Left lung (tissue), 10 donors: ENCODE measurements around the gene IL10RA. TPM values are rescaled to one million over a fixed set of nuclear protein-coding genes. Genes with fewer than 3 reads are reported as not detected.

ENCODE experiments used
- ATAC-seq: fragments of 200-7000 bp; cut with Tn5 transposase; one replicate; pipeline ENCODE4 v1.9.1; 2020; ENCODE audit warnings: moderate library complexity
- DNase-seq, 4 donors: peaks; one replicate each; pipeline ENCODE4 v3.0.0-alpha.2; 2013 to 2020
- H3K27ac ChIP-seq, 2 donors: fragments of 200-600 bp; sonication (generic) in 1 of 2; one replicate each; pipeline versions ENCODE4 v1.5.0 to v1.8.0; 2020 to 2021
- H3K27me3 ChIP-seq, 2 donors: fragments of 200-600 bp; sonication (generic) in 1 of 2; one replicate each; pipeline versions ENCODE4 v1.5.0 to v1.8.0; 2020 to 2021
- H3K36me3 ChIP-seq, 2 donors: fragments of 200-600 bp; sonication (generic) in 1 of 2; one replicate each; pipeline versions ENCODE4 v1.5.0 to v1.8.0; 2020 to 2021
- H3K4me1 ChIP-seq, 2 donors: fragments of 200-600 bp; one replicate each; pipeline ENCODE4 v1.8.0; 2021
- H3K4me3 ChIP-seq, 2 donors: fragments of 200-600 bp; sonication (generic) in 1 of 2; one replicate each; pipeline versions ENCODE4 v1.5.0 to v1.8.0; 2020 to 2021; ENCODE audit warnings: mild to moderate bottlenecking in 1 of 2
- H3K9me3 ChIP-seq, 2 donors: fragments of 200-600 bp; sonication (generic) in 1 of 2; one replicate each; pipeline versions ENCODE4 v1.5.0 to v1.8.0; 2020 to 2021
- CTCF ChIP-seq, 2 donors: fragments of 200-600 bp; sonication (generic) in 1 of 2; IDR thresholded peaks; one replicate each; pipeline versions ENCODE4 v1.5.0 to v1.8.0; 2021; ENCODE audit warnings: antibody characterized with exemption in 2 of 2
- intact Hi-C, 2 donors: fragments of 100-400 bp; cut with DNase I; formaldehyde crosslinking; loops; one replicate each; pipeline versions ENCODE4 v1.11.2 to v1.14.2; 2022
- polyA plus RNA-seq, 6 donors: library from polyadenylated mRNA; unstranded; fragments of 120-200 nt; gene quantifications; one replicate each; pipeline ENCODE4 v1.2.1, GENCODE V29; 2013; ENCODE audit not compliant: insufficient read length in 6 of 6
- total RNA-seq, 2 donors: library from RNA; stranded (reverse); fragmentation: NEBNext Ultra II Directional; extraction: Animal tissue kit (Norgen Biotek cat#: 25700); gene quantifications; one replicate each; pipeline ENCODE4 v1.2.1, GENCODE V29; 2021
- donor health status: DM: no; HTN: yes; CAD: no.
- donor health status: DM: no; HTN: no; CAD: no.

The IL10RA gene
- total and polyA plus RNA-seq, 8 donors, result 4.0 to 56.8 (median 6.0) TPM

GRCh38 chr11:118000067-118000849 lies 14.1 kb downstream of the IL10RA start:
- no peaks in the 10 kb centered on the region for H3K27me3 ChIP-seq
- intact Hi-C loops, result no loop called here
- H3K4me3 ChIP-seq, result no peak overlapping the region
- DNase-seq (no peak), ATAC-seq (no peak)
- peaks cover 17 to 83% of the 10 kb centered on the region in 2 donors for H3K4me1 ChIP-seq
- TF ChIP-seq CTCF (IDR thresholded peaks at IDR 0.05), result no peak
- H3K9me3 ChIP-seq, result peaks cover 0 to 4% of the 10 kb centered on the region in 2 donors
- H3K27ac ChIP-seq, result peak overlapping the region in 1 of 2 donors; percentile 84
- peaks cover 0 to 53% of the 10 kb centered on the region in 2 donors for H3K36me3 ChIP-seq

- Histone ChIP-seq H3K27me3 (no peaks in the 10 kb centered on the region), H3K4me3 (no peak overlapping the region), H3K27ac (peak overlapping the region in 1 of 2 donors; percentile 84), H3K4me1 (peaks cover 17 to 81% of the 10 kb centered on the region in 2 donors), H3K36me3 (peaks cover 0 to 47% of the 10 kb centered on the region in 2 donors), H3K9me3 (peaks cover 0 to 4% of the 10 kb centered on the region in 2 donors)
- DNase-seq, result no peak
- TF ChIP-seq CTCF (IDR thresholded peaks at IDR 0.05), result no peak
- intact Hi-C loops, result no loop called here
- no peak for ATAC-seq
These were observed 14.6 kb downstream of the IL10RA start for GRCh38 chr11:118000850-118001228.

- TF ChIP-seq CTCF (IDR thresholded peaks at IDR 0.05), result no peak
- no peak for DNase-seq
- peaks cover 0 to 40% of the 10 kb centered on the region in 2 donors for H3K36me3 ChIP-seq
- peaks cover 17 to 81% of the 10 kb centered on the region in 2 donors for H3K4me1 ChIP-seq
- H3K4me3 ChIP-seq, result no peak overlapping the region
- peaks cover 0 to 4% of the 10 kb centered on the region in 2 donors for H3K9me3 ChIP-seq
- H3K27me3 ChIP-seq, result no peaks in the 10 kb centered on the region
- no peak for ATAC-seq
- intact Hi-C loops, result no loop called here
- H3K27ac ChIP-seq, result peak overlapping the region; percentile 75 to 84
These were observed 15.3 kb downstream of the IL10RA start for GRCh38 chr11:118001494-118001971.

GRCh38 chr11:118002010-118002540 lies 15.9 kb downstream of the IL10RA start:
- TF ChIP-seq CTCF (IDR thresholded peaks at IDR 0.05), result no peak
- no peaks in the 10 kb centered on the region for H3K27me3 ChIP-seq
- H3K4me1 ChIP-seq, result peaks cover 17 to 82% of the 10 kb centered on the region in 2 donors
- ATAC-seq (no peak), DNase-seq (no peak)
- H3K27ac ChIP-seq, result peak overlapping the region; percentile 75 to 84
- H3K4me3 ChIP-seq, result no peak overlapping the region
- H3K9me3 ChIP-seq, result peaks cover 0 to 4% of the 10 kb centered on the region in 2 donors
- intact Hi-C loops, result no loop called here
- peaks cover 0 to 35% of the 10 kb centered on the region in 2 donors for H3K36me3 ChIP-seq
